ENCODE measurements around the gene CEP72.

- TF ChIP-seq CTCF (IDR thresholded peaks at IDR 0.05), result no peak
- TF ChIP-seq ZFX (IDR thresholded peaks at IDR 0.05; ENCODE audit: borderline replicate concordance), result no peak
These were observed 25.7 kb downstream of the CEP72 start for GRCh38 chr5:637581-638450.

Measured in 22Rv1 (cell line).